ENCODE results near the gene BCL11B.

The BCL11B gene

GRCh38 chr14:99129998-99130397 lies 142.0 kb downstream of the BCL11B start:
- DNase-seq = no peak

DNA sequence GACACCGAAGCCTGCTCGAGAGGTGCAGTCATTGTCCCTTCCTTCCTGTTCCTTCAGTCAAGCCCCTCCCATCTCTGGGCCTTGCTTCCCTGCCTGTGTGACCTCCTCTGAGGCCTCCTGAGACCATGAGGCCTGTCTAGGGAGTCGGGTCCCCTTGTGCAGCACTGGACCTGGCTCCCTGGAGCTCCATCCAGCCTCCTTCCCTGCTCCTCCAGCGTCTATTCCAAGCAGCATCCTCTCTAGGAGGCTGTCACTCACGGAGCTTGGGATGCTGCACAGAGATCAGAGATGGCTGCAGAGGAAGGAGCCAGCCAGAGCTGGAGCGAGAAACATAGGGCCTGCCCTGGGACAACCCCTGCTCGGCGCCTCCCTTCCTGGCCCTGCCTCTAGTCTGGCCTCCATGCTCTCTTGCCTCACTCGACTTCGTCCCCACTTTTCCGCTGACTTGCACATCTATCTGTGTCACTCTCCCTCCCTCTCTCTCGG lies 142.7 kb downstream of the BCL11B start:
- no peak for DNase-seq

DNA sequence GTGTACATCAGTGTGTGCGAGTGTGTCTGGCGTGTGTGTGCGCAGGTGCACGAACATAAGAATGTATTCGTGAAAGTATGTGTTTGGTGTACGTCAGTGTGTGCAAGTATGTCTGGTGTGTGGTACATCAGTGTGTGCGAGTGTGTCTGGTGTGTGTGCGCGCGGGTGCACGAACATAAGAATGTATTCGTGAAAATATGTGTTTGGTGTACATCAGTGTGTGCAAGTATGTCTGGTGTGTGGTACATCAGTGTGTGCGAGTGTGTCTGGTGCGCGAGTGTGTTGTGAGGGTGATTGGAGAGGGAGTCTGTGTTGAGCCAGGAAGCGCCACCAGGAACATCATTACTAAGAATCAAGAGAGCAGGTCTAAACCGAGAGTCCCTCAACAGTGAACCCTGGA lies 143.8 kb downstream of the BCL11B start:
- DNase-seq = no peak

DNA sequence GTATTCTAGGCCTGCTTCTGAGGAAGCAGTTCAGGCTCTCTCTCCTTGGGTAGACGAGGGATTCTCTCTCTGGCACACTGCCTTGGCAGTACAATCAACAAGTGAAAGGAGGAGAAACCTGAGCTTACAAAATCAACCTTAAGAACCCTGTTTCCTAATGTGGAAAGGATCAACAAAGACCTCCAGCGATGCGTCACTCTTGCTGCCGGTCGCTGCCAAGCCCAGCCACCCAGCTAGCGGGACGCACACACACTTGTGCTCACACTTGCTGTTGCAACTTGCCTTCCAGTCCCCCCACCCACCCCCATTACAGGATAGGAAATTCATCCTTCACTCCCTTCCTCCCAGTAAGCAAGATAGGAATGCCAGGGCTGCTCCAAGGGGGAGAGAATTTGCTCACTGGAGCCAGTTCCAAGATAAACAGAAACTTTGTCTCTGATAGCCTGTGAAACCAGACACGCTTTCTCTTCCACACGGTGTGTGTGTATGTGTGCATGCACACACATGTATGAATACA lies 144.3 kb downstream of the BCL11B start:
- DNase-seq = no peak

- DNase-seq = no peak
Observed at GRCh38 chr14:99125616-99126431, 146.2 kb downstream of the BCL11B start.

DNA sequence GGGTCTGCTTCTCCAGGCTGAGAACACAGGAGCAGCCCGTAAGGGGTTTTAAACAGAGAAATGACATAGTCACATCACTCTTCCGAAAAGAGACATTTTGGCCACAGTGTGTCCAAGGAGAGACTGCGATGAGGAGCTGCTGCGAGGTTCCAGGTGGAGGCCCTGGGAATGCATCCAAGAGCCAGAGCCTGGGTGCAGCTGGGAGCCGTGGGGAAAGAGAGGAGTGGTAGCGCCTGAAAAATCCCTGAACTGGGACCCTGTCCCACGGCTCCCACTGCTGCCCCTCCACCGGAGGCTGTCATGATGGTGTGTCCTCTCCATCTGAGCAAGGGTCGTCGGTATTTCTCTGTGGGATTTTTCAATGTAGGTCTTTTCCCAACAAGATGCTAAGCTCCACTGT lies 146.9 kb downstream of the BCL11B start:
- DNase-seq = no peak

GRCh38 chr14:99124482-99125105 lies 147.4 kb downstream of the BCL11B start:
- DNase-seq = no peak

- no peak for DNase-seq
Observed at GRCh38 chr14:99123208-99123870, 148.7 kb downstream of the BCL11B start.

DNA sequence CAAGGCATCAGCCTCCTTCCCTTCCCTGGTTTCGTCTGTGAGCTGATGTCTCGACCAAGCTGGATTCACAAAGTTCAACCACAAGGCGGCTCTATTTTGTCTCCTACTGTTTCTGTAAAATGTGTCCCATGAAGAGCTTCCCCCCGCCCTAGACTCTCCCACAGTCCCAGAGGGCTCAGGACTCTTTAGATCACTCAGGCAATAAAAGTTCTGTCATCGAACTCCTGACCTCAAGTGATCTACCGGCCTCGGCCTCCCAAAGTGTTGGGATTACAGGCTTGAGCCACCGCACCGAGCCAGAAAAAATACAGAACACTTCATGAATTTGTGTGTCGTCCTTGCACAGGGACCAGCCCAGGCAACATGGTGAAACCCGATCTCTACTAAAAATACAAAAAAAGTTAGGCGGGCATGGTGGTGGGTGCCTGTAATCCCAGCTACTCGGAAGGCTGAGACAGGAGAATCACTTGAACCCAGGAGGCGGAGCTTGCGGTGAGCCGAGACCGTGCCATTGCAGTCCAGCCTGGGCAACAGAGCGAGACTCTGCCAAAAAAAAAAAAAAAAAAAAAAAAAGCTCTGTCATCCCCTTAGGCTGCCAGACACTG lies 149.4 kb downstream of the BCL11B start:
- DNase-seq = no peak

DNA sequence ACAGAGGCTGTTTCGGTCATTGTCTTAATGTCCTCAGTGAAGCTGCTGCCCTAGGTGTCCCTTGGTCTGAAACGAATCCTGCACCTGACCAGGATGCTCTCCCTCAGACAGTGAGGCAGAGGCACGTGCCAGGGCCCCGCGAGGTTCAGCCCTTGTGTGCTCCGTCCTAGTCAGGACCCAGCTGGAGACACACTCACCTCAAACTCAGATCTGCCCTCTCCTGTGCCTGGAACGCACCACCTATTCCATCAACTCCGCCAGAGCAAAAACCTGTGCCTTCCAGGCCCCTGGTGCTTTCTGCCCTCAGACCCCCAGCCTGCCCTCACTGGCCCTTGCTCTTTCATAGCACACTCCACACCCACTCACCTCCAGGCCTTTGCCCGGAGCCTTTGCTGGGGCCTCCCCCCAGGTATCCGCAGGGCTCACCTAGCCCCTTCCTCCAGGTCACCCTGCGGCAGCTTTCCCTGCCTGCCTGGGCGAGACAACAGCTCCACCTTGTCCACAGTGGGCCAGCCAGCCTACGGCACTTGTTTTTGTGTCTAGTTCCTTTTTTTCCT lies 150.6 kb downstream of the BCL11B start:
- no peak for DNase-seq

DNA sequence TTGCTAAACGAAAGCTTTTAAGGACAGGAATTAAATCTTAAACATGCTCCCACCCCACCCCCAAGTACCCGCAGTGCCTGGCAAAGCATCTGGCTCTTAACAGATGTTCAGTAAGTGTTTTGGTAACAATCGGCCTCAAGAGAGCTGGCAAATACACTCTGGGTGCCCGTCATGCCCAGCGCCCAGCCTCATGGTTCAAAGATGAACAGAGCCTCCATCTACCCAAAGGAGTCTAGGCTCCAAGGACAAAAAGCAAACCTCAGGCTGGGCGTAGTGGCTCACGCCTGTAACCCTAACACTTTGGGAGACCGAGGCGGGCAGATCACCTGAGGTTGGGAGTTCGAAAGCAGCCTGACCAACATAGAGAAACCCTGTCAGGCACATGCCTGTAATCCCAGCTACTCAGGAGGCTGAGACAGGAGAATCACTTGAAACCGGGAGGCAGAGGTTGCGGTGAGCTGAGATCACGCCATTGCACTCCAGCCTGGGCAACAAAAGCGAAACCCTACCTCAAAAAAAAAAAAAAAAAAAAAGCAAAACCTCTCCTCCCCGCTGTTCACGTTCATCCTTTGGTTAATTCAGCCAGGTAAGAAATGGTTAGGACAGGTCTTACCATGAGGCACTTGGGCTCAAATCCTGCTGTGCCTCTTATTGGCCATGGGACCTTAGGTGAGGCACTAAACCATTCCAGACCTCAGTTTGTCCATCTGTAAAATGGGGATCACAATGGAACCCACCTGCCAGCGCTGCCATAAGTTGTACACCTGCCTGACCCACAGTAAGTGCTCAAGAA lies 151.3 kb downstream of the BCL11B start:
- DNase-seq = no peak

- peak; percentile 88 to 95 for DNase-seq
Observed at GRCh38 chr14:99119554-99120525, 152.2 kb downstream of the BCL11B start.

Measured in NCI-H526 (cell line).